Measurements from ENCODE around the gene C17orf78.
"Not testable (repeated sequence)": the region's sequence is repeated elsewhere in the genome, so short reads cannot be mapped to it uniquely, and the experiment has no call there.

Gene C17orf78

DNA sequence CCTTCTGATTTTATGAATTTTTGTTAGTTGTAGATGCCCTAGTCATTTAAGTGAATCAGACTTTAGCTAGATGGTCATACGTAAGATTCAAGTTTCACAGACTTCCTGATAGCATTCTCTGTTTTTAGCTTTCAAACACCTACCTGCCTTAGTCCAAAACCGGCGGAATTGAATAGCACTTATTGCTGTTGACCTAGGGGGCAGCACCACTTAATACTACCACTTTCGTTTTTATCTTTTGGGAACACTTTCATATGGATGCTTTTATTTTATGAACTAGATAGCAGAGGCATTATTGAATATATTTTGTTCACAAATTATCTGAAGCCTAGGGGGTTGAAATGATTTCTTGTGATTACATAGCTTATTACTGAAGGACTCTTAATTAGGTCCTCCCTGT, 62.4 kb downstream of the C17orf78 start:
- DNase-seq (ENCODE audit: low read depth): no peak

DNA sequence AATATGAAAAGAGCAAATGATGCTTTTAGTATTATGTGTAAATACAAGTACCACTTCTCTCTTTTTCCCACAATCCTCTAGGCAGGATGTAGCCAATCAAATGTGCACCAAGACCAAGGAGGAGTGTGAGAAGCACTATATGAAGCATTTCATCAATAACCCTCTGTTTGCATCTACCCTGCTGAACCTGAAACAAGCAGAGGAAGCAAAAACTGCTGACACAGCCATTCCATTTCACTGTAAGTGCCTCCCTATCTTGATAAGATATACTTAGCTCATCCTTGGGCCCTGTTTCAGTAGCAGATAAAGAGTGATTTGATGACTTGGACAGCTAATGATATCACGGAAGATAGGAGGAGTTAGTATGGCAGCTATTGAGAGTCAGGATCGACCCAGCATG, 64.6 kb downstream of the C17orf78 start:
- no peak for DNase-seq (ENCODE audit: low read depth)

DNA sequence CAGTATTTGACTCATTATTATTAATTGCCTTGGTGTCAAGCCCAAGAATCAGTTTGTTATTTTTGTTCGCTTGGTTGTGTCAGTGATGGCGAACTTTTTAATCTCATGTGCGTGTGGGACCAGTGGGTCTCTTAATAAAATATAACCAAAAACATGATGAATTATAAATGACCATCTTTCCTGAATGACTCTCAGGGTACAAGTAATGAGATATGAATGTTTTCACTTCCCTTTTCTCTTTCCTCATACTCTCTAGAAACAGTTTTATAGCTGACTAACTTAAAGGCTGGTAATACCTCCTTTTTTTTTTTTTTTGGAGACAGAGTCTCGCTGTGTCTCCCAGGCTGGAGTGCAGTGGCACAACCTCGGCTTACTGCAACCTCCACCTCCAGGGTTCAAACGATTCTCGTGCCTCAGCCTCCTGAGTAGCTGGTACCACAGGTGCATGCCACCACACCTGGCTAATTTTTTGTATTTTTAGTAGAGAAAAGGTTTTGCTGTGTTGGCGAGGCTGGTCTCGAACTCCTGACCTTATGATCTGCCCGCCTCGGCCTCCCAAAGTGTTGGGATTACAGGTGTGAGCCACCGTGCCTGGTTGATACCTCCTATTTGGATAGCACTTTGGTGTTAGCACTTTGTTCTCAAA, 65.7 kb downstream of the C17orf78 start:
- not testable (repeated sequence) for DNase-seq (ENCODE audit: low read depth)

Measured in amniotic epithelial cell (primary cell).